H54 (cell line): ENCODE measurements around the gene TFG.
A peak's percentile ranks its signal among the peaks of the same experiment; 100 is the strongest.

Source experiments
- DNase-seq: peaks from one replicate; pipeline ENCODE4 v3.0.0; 2011; ENCODE audit warnings: low spot score, mixed read lengths; ENCODE audit not compliant: insufficient read length
- FAIRE-seq: peaks from 3 replicates; lab custom pipeline; 2011; peaks lifted over from hg19 to GRCh38; lab: Jason Lieb, UNC
- POLR2A ChIP-seq: IDR thresholded peaks from 2 replicates; pipeline ENCODE4 v1.6.1; 2011; ENCODE audit warnings: low read depth, mild to moderate bottlenecking, low read length

The TFG gene

DNA sequence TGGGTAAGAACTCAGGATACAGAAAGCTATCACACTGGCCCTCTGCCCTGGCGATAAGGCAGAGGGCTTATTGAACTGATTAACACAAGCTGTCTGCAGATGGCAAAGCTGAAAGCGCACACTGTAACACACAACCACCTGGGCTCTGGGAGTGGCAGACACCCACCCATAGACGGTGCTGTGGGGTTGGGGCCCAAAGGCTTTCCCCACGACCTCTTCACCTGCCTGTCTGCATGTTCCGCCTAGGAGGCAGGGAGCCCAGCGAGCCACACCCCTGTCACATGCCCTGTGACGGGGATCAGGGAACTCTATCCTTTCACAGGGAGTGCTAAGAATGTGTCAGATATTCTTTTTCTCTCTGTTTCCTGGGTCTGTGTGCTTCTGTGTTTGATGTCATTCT, 12.1 kb upstream of the TFG start:
- no peak for DNase-seq

GRCh38 chr3:100697723-100698285, 11.5 kb upstream of the TFG start:
- no peak for FAIRE-seq
- no peak for DNase-seq
- TF ChIP-seq POLR2A = no peak

More for the DNA sequence above, 12.1 kb upstream of the TFG start:
- no peak for FAIRE-seq
- no peak for TF ChIP-seq POLR2A

DNA sequence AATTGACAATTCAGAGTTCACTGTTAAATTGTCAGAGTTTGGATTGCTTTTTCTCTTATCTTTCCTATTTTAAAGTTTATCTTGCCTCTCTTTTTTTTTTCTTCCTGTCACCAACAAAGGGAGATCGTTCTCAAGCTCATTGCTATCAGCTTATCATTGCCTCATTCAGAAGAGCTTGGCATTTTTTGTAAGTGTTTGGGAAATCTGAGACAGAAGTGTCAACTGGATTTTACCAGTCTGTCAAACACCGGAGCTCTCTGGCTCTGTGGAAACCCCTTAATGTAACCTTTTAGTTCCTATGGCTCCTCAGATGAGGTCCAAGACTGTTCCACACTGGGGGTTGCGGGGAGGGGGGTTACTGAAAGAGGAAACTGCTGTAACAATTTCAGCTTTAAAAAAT, 10.6 kb upstream of the TFG start:
- TF ChIP-seq POLR2A = no peak
- FAIRE-seq (no peak), DNase-seq (no peak)

DNA sequence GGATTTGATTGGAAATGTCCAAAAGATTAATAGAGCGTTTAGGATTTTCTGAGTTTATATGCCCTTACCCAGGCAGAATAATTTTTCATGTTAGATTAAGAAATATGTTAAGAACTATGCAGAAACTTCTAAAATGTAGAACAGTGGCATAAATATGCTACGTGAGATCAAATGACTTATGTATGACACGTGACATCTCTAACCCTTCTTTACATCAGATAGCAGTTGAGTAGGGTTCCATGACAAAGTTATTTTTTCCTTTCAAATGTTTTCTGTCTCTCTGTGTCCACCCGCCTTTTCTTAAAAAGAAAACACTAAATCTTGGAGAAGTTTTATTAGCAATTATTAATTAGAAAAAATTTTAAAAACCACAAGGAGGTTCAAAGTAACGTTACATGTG, 8.6 kb upstream of the TFG start:
- no peak for FAIRE-seq
- no peak for DNase-seq
- no peak for TF ChIP-seq POLR2A

GRCh38 chr3:100702082-100702979, 7.0 kb upstream of the TFG start:
- no peak for FAIRE-seq
- no peak for DNase-seq
- no peak for TF ChIP-seq POLR2A

- DNase-seq (no peak), FAIRE-seq (no peak)
- TF ChIP-seq POLR2A = no peak
These were observed 6.3 kb upstream of the TFG start for GRCh38 chr3:100702980-100703345.

GRCh38 chr3:100703865-100704264, 5.4 kb upstream of the TFG start:
- no peak for FAIRE-seq
- no peak for TF ChIP-seq POLR2A
- DNase-seq = no peak

DNA sequence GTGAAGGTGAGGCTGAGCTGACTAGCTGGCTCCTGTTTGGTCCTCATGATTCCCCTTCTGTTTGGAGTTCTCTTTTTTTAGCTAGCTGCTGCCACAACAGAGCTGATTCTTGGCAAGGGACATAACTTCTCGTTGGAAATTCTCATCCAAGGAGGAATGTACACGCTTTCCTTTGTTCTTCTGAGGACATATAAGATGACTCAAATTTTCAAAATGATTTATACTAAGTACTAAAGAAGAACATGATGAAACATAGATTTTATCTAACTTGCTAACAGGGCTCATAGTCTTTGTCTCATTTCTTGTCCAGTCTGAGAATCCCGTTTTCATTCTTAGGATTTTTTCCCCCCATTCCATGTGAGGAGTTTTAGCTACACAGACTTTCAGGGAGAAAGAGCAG, 2.9 kb upstream of the TFG start:
- TF ChIP-seq POLR2A = no peak
- no peak for DNase-seq
- FAIRE-seq = no peak

DNA sequence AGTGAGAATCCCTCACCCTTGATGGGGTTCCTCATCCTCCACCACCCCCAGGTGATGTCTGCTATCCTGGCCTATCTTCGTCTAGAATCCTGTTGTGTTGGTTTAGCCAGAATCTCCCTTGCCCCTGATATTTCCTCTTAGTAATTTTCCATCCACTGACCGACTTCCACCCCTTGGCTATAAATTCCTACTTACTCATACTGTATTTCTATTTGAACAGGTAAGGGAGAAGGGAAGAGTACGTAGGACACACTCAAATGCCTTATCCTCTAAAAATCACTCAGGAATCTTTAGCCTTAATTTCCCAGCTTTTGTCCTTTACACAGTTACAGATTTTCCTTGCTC, 678 bp upstream of the TFG start:
- DNase-seq (no peak), FAIRE-seq (no peak)
- TF ChIP-seq POLR2A = no peak

DNA sequence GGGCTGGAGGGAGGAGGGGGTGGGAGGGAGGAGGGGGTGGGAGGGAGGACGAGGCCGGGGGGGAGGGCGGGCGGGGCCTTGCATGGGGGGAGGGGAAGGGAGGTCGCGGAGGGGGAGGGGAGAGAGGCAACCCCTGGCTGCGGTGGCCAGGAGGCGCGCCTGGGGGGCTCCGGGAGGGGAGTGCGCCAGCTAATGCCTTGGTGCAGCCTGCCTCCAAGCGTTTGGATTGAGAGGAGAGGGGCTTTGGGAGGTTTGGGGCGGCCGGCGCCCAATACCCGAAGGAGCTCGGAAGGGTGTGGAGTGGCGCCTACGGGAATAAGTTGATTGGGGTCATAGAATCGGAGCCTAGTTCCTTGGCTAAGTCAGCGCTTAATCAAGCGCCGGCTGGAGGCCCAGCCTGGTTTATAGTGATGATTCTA, 557 bp downstream of the TFG start:
- TF ChIP-seq POLR2A = no peak
- FAIRE-seq = no peak
- peak; percentile 10 for DNase-seq

GRCh38 chr3:100710261-100710968, 1.1 kb downstream of the TFG start:
- DNase-seq (peak; percentile 9), FAIRE-seq (no peak)

GRCh38 chr3:100715176-100715575, 5.9 kb downstream of the TFG start:
- FAIRE-seq (no peak), DNase-seq (no peak)
- no peak for TF ChIP-seq POLR2A

More at GRCh38 chr3:100710261-100710968, 1.1 kb downstream of the TFG start:
- no peak for TF ChIP-seq POLR2A

- DNase-seq (no peak), FAIRE-seq (peak; percentile 69)
- no peak for TF ChIP-seq POLR2A
These were observed 7.8 kb downstream of the TFG start for GRCh38 chr3:100717063-100717462.
